Esophagus muscularis mucosa (tissue), 4 donors: ENCODE measurements around the gene RAD51B. TPM values are rescaled to one million over a fixed set of nuclear protein-coding genes. Genes with fewer than 3 reads are reported as not detected.

Experiments used
- DNase-seq: peaks from one replicate; pipeline ENCODE4 v3.0.0-alpha.2; 2017; ENCODE audit errors: extremely low spot score
- H3K27ac ChIP-seq, 4 donors: fragments of 200-600 bp; sonication (generic); replicated peaks in 1 of 4; 1 replicate in 3 of 4; 2 replicates in 1 of 4; pipeline ENCODE4 v1.5.1; 2016 to 2019; ENCODE audit warnings: mild to moderate bottlenecking in 1 of 4
- H3K27me3 ChIP-seq, 4 donors: fragments of 200-600 bp; sonication (generic); one replicate each; pipeline versions ENCODE4 v1.5.1 to v1.6.0; 2016 to 2019
- H3K36me3 ChIP-seq, 4 donors: fragments of 200-600 bp; sonication (generic); one replicate each; pipeline ENCODE4 v1.5.1; 2016 to 2019
- H3K4me1 ChIP-seq, 4 donors: fragments of 200-600 bp; sonication (generic); one replicate each; pipeline ENCODE4 v1.5.1; 2016 to 2019
- H3K4me3 ChIP-seq, 4 donors: fragments of 200-600 bp; sonication (generic); 1 replicate in 2 of 4; 2 replicates in 2 of 4; pipeline ENCODE4 v1.5.1; 2016 to 2019; ENCODE audit warnings: mild to moderate bottlenecking in 4 of 4, moderate library complexity in 1 of 4
- H3K9me3 ChIP-seq, 4 donors: fragments of 200-600 bp; sonication (generic); 1 replicate in 3 of 4; 2 replicates in 1 of 4; pipeline ENCODE4 v1.5.1; 2016 to 2019
- EP300 ChIP-seq: sonication (generic); formaldehyde crosslinking; IDR thresholded peaks from one replicate; pipeline ENCODE4 v1.6.1; 2017; ENCODE audit warnings: antibody characterized with exemption
- POLR2A ChIP-seq: fragments of 450-650 bp; IDR thresholded peaks from one replicate; pipeline ENCODE4 v1.6.1; 2017; ENCODE audit warnings: antibody characterized with exemption, moderate library complexity, mild to moderate bottlenecking, low read depth
- POLR2AphosphoS5 ChIP-seq, 2 donors: sonication (generic); formaldehyde crosslinking; IDR thresholded peaks; one replicate each; pipeline ENCODE4 v1.6.1; 2017; ENCODE audit warnings: antibody characterized with exemption in 2 of 2
- WGBS: methylation state at CpG from one replicate; pipeline ENCODE4 v1.1.5; 2018; 5-methylcytosine and 5-hydroxymethylcytosine counted together
- intact Hi-C: fragments of 100-400 bp; cut with DNase I; formaldehyde crosslinking; loops from one replicate; pipeline ENCODE4 v1.15.1; 2023
- total RNA-seq, 4 donors: library from RNA; depleted of rRNA; stranded (reverse); fragments of >200 nt; gene quantifications; one replicate each; pipeline versions ENCODE4 v1.1.0 to v1.2.1, GENCODE V29; 2016
- TF ChIP-seq, protein P1 (sequence below), 3 experiments: fragments of 200-600 bp in 2 of 3; fragments of 450-650 bp in 1 of 3; sonication (generic) in 2 of 3; IDR thresholded peaks; one replicate each; pipeline ENCODE4 v1.5.1; 2017 to 2019; ENCODE audit warnings: antibody characterized with exemption in 3 of 3, mild to moderate bottlenecking in 2 of 3, moderate library complexity in 1 of 3

RAD51B gene
- total RNA-seq, 4 donors from 2014 or later: 2.8 to 11.1 (median 5.1) TPM

DNA sequence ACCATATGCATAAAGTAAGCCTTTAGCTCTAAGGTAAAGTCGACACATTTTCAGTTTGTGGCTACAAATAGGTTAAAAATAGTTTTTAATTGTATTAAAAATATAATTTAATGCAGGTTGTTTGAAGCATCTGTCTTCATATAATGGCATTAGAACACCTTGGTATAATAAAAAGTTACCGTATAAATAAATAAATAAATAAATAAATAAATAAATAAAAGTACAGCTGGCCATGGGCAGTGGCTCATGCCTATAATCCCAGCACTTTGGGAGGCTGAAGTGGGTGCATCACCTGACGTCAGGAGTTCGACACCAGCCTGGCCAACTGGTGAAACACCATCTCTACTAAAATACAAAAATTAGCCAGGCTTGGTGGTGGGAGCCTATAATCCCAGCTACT, 18.8 kb upstream of the RAD51B start:
- Histone ChIP-seq H3K27ac (no peak overlapping the region), H3K27me3 (no peaks in the 10 kb centered on the region), H3K9me3 (no peaks in the 10 kb centered on the region), H3K36me3 (peaks cover 78 to 100% (median 97%) of the 10 kb centered on the region in 4 donors), H3K4me1 (no peaks in the 10 kb centered on the region), H3K4me3 (no peak overlapping the region)
- intact Hi-C loops: no loop called here
- no peak for DNase-seq
- no peak for TF ChIP-seq POLR2AphosphoS5 (IDR thresholded peaks at IDR 0.05)
- TF ChIP-seq, protein P1, sequence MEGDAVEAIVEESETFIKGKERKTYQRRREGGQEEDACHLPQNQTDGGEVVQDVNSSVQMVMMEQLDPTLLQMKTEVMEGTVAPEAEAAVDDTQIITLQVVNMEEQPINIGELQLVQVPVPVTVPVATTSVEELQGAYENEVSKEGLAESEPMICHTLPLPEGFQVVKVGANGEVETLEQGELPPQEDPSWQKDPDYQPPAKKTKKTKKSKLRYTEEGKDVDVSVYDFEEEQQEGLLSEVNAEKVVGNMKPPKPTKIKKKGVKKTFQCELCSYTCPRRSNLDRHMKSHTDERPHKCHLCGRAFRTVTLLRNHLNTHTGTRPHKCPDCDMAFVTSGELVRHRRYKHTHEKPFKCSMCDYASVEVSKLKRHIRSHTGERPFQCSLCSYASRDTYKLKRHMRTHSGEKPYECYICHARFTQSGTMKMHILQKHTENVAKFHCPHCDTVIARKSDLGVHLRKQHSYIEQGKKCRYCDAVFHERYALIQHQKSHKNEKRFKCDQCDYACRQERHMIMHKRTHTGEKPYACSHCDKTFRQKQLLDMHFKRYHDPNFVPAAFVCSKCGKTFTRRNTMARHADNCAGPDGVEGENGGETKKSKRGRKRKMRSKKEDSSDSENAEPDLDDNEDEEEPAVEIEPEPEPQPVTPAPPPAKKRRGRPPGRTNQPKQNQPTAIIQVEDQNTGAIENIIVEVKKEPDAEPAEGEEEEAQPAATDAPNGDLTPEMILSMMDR (IDR thresholded peaks at IDR 0.05): no peak
- no peak for TF ChIP-seq POLR2A
- no peak for TF ChIP-seq EP300
- WGBS: 95% methylated on average over 4 of the region's 4 CpGs

DNA sequence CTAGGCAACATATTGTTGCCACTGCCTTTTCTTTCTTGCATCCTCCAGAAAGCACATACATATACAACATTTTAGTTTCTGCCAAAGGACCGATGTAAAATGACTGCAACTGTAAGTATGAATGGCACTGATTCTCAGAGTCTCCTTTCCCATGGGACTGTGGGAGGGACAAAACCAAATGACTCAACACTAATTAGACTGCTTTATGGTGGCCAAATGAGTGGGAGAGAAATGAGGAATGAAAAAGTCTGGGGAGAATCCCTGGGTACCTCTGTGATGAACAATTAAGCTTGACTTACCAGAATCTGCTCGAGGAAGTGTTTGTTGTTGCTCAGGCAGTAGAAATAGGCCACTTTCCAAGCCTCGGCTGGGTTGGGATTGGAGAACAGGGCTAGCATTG, 13.3 kb upstream of the RAD51B start:
- Histone ChIP-seq H3K9me3 (no peaks in the 10 kb centered on the region), H3K27me3 (no peaks in the 10 kb centered on the region), H3K36me3 (peaks cover 67 to 96% (median 93%) of the 10 kb centered on the region in 4 donors), H3K4me3 (no peak overlapping the region), H3K4me1 (no peaks in the 10 kb centered on the region), H3K27ac (no peak overlapping the region)
- intact Hi-C loops: no loop called here
- no peak for DNase-seq
- TF ChIP-seq POLR2AphosphoS5 (IDR thresholded peaks at IDR 0.05) (no peak), POLR2A (no peak), EP300 (no peak)
- TF ChIP-seq, protein P1 (IDR thresholded peaks at IDR 0.05): no peak
- 86% methylated on average over 3 of the region's 3 CpGs for WGBS

DNA sequence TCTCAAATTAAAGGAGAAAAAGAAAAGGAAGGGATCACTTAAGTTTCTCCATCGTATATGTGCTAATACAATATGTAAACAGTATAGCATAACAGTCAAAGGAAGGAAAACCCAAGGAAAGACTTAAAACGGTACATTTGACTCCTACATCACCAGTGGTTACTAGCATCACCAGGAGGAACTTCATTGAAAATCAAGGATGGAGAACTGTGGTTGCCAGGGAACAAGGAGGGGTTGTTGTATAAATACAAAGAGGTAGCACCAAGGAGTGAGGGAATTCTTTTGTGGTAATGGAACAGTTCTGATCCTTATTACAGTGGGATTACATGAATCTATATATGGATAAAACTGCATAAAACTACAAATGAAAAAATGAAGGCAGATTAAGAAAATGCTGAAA, 4.8 kb upstream of the RAD51B start:
- Histone ChIP-seq H3K27me3 (no peaks in the 10 kb centered on the region), H3K36me3 (peaks cover 6 to 35% (median 25%) of the 10 kb centered on the region in 4 donors), H3K4me3 (no peak overlapping the region), H3K9me3 (no peaks in the 10 kb centered on the region), H3K27ac (no peak overlapping the region), H3K4me1 (peaks cover 18 to 33% (median 32%) of the 10 kb centered on the region in 4 donors)
- TF ChIP-seq, protein P1 (IDR thresholded peaks at IDR 0.05): no peak
- no peak for TF ChIP-seq POLR2A
- TF ChIP-seq EP300: no peak
- no peak for TF ChIP-seq POLR2AphosphoS5 (IDR thresholded peaks at IDR 0.05)
- WGBS: 56% methylated on average over 2 of the region's 2 CpGs
- DNase-seq: no peak
- intact Hi-C loops: no loop called here

DNA sequence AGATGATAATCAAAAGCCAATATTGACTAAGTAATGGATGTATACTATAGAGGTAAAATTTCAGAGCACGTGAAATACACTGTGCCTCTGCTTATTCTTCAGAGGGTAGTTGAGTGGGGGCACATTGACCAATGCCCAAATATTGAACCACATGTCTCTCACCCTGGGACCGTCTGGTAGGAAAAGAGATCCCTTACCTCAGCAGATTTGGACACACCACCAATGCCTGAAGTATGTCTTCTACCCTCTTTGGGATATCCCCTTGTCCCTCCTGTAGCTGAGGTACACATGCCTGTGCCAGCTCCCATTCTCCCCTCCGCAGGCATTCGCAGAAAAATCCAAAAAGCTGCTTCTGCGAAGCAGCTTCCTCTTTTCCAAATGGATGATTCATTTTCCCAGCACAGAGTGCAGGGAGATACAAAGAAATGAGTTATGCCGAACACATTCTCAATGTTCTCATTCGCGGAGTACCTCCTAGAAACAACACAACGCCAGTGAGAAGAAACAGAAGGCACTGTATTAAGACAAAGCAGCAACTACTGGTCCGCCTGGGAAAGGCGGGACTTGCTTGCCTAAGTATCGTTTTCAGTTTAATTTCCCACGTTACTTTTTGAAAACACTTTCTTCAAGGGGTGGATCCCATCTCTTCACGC, 3.9 kb upstream of the RAD51B start:
- intact Hi-C loops: no loop called here
- peak overlapping the region; percentile 70 to 85 (median 74) for H3K4me3 ChIP-seq
- 3% methylated on average over 14 of the region's 14 CpGs for WGBS
- H3K27ac ChIP-seq: peak overlapping the region; percentile 76 to 83 (median 79)
- no peak for TF ChIP-seq POLR2AphosphoS5 (IDR thresholded peaks at IDR 0.05)
- TF ChIP-seq EP300: no peak
- no peak for TF ChIP-seq POLR2A
- TF ChIP-seq, protein P1 (IDR thresholded peaks at IDR 0.05): no peak
- H3K9me3 ChIP-seq: no peaks in the 10 kb centered on the region
- peaks cover 18 to 42% (median 39%) of the 10 kb centered on the region in 4 donors for H3K4me1 ChIP-seq
- no peaks in the 10 kb centered on the region for H3K27me3 ChIP-seq
- peaks cover 6 to 26% (median 17%) of the 10 kb centered on the region in 4 donors for H3K36me3 ChIP-seq
- DNase-seq: no peak
